ENCODE measurements around the gene LRSAM1.

DNA sequence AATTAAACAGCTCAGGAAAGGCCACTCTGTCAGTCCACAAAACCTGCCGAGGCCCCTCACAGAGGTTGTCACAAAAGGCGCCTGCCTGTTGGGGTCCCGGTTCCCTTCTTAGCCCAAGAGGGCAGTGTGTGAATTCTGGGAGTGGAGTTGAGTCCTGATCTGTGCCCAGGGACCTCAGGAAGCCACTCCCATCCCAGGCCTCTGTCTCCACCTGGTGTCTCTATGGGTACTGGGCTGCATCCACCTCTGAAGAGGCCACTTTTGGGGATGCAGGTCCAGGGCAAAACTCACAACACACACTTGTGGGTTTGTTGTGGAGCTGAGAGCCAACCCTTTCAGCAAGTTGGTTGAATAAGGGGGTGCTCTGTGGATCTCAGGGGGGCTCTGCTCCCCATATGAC, 86.5 kb downstream of the LRSAM1 start:
- TF ChIP-seq, protein P1, sequence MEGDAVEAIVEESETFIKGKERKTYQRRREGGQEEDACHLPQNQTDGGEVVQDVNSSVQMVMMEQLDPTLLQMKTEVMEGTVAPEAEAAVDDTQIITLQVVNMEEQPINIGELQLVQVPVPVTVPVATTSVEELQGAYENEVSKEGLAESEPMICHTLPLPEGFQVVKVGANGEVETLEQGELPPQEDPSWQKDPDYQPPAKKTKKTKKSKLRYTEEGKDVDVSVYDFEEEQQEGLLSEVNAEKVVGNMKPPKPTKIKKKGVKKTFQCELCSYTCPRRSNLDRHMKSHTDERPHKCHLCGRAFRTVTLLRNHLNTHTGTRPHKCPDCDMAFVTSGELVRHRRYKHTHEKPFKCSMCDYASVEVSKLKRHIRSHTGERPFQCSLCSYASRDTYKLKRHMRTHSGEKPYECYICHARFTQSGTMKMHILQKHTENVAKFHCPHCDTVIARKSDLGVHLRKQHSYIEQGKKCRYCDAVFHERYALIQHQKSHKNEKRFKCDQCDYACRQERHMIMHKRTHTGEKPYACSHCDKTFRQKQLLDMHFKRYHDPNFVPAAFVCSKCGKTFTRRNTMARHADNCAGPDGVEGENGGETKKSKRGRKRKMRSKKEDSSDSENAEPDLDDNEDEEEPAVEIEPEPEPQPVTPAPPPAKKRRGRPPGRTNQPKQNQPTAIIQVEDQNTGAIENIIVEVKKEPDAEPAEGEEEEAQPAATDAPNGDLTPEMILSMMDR (IDR thresholded peaks at IDR 0.05): peak; percentile 51
- no peak for TF ChIP-seq EZH2 (IDR thresholded peaks at IDR 0.05)
- no peak for TF ChIP-seq EZH2phosphoT487 (IDR thresholded peaks at IDR 0.05)
